ENCODE results near the gene DUSP12.
"Not testable (repeated sequence)": the region's sequence is repeated elsewhere in the genome, so short reads cannot be mapped to it uniquely, and the experiment has no call there.

Gene DUSP12

DNA sequence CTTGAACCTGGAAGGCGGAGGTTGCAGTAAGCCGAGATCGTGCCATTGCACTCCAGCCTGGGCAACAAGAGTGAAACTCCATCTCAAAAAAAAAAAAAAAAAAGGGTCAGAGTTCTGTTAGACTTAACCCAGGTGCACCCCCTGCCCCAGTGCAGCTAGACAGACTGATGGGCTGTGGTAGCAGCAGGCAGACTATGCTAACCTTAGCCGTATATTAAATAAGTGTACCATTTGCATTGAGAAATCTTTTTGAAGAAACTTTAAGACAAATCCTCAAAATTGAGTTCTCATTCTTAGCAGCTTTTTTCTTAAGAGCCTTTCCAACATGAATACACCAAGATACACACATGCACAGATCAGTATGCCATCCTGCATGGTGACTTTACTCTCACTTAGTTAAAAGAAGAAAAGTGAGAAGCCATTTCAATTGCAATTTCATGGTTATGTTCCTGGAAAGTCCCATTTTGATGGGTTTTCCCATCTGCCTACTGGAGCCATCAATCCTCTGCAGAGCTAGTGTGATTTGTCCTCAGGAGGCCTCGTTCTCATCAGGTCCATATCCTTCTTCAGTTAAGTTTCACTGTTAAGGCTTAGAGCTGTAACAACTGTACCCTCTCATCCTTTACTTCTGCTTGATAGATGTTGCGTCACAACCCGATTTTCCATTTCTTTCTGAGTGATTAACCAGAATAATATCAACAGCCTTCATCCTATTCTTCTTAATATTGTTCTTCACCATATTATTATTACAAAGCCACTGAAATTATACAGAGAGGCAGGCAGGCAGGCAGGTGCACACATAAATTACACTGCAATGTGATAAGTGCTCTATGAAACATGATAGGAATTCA, 21.0 kb upstream of the DUSP12 start:
- DNase-seq, result no peak

DNA sequence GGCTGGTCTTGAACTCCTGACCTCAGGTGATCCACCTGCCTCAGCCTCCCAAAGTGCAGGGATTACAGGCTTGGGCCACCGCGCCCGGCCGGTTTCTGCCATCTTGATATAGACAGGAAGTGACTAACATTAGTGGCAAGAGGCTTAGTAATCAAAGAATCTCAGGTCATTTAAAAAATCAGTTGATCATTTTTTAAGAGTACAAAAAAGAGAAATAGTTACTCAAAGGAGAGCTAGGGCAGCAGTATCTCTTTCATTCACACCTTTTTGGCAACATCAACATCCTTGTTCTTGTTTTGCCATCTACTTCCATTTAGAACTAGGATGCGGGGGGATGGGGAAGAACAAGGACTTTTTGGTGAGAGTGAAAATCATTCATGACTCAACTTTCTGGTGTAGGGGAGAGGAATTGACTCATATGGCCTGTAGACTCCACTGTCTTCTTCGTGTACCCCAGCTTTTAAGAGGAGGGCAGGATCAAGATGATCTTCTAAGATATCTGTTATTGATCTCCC, 19.5 kb upstream of the DUSP12 start:
- no peak for DNase-seq

DNA sequence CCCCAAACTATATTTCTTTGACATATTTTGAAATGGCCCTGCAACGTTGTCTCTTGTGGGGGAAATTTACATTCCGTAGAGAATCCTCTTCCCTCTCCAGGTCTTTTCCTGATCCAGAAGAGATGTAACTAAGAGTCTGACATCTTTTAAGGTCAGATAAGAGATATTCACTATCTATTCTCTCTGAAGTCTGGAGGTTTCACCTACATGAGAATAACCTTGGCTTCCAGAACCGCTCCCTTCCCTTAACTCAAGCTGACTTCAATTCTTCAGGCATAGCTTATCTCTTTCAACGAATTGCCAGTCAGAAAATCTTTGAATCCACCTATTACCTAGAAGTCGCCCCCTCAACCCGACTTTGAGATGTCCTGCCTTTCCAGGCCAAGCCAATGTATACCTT, 18.3 kb upstream of the DUSP12 start:
- no peak for DNase-seq

DNA sequence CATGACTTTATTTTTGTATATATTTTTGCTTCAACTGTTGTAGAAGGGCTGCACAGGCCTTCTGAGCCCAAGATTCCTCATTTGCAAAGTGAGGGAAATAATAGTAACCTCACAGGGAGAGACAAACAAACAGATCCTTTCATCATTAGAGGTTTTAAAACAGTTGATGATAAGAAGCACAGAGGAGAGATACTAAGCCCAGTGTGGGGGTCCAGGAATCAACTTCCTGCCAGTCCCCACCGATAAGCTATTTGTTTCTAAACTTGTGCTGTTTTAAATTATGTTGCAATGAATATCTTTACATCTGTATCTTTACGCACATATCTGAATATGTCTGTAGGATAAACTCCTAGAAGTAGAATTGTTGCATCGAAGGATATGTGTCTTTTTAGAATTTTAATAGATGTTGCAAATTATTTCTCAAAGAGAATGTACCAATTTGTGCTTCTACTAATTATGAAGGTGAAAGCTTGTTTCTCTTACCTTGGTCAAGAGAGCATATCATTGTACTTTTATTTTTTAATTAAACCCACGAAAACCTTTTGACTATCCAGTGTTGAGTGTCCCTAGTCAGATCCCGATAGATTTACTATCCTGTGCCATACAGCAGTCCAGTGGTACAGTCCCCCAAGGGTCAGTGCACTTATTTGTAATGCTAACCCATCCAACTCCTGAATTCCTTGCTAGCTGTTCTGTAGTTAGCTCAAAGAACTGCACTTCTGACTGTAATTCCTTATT, 17.4 kb upstream of the DUSP12 start:
- no peak for DNase-seq

DNA sequence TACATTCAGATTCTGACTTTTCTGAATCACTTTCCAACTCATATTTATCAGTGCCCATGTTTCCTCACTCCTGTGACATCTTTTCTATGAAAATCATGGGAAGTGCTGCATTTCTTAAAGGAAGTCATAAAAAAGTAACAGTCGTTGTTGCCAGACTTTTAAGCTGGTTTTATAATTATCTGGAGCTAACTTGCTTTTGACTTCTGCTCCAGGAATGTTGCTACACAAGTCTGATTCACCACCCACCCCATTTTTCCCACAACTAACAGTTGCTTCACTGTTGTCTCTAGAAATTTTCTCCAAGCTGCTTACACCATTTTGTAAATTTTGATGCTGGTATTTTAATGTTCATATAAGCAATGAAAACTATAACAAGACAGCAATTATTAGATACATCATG, 16.1 kb upstream of the DUSP12 start:
- DNase-seq, result no peak

DNA sequence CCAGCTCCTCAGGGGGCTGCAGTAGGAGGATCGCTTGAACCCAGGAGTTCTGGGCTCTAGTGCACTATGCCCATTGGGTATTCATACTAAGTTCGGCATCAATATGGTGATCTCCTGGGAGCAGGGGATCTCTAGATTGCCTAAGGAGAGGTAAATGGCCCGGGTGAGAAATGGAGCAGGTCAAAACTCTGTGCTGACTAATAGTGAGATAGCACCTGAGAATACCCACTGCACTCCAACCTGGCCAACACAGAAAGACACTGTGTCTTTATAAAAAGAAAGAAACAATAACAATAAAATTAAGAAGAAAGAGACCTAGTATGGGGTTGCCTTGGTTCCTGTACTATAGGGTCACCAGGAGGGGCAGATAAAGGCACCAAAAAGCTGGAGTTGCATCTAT, 13.7 kb upstream of the DUSP12 start:
- DNase-seq, result no peak

DNA sequence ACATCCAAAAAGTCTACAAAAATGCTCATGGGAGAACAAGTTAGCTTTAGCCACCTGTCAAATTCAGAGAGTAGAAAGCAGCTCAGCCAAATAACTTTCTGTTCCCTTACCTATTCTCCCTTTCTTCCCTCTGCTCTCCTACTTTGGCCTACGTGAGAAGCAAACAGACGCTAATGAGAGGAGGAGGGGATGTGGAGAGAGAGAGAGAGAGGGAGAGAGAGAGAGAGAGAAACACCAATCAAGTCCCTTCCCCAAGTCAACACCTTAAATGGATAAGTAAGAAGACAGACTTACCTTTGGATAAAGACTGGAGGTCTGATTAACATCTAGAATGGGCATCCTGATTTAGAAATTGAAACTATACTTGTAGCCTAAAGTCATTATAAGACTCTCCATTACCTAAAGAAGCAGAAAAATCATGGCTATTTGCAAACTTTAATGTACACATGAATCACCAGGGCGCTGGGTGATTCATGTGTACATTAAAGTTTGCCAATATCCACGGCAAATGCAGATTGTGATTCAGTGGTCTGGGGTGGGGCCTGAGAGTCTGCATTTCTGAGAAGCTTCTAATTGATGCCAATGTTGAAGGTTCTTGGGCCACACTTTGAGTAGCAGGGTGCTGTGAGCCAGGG, 13.1 kb upstream of the DUSP12 start:
- no peak for DNase-seq

DNA sequence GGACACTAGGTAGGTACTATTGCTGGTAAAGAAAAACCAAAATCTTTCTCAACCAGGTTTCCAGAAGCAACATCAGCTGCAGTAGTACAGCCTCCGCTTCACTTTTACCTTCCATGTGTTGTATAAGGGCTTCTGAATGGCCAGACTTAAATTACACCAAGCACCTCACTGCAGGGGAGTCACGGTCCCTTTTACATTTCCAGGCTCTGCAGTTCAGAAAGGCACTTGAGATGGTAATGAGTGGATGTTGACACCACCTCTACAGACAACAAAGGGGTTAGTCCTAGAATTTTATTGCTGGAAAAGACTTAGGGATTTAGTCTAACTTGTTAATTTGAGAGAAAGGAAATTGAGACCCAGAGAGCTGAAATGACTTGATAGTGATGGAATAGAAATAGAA, 12.0 kb upstream of the DUSP12 start:
- DNase-seq, result no peak

DNA sequence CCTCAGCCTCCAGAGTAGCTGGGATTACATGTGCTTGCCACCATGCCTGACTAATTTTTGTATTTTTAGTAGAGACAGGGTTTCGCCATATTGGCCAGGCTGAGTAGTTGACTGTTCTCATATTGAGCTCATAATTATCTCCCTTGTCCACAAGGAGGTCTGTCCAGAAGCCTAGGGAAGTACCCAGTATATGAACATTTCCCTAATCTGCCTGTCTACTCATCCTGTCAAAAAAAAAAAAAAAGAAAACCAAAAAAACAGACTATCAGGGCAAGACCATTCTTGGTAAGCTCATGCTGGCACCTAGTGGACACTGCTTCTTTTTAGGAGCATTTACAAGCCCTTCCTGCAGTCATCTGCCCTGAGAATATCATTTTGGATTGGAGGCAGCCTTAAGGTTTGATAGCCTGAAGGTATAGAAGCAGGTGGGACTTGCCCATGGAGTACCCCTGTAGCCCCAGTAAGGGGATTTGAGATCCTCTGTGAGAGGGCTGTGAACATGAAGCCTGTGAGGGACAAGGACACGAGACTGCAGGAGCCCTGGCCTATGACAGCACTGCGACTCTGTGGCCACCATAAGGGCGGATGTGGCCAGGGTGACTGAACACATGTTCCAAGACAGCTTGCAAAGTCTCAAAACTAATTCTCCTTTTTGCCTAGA, 10.8 kb upstream of the DUSP12 start:
- DNase-seq, result peak; percentile 10

DNA sequence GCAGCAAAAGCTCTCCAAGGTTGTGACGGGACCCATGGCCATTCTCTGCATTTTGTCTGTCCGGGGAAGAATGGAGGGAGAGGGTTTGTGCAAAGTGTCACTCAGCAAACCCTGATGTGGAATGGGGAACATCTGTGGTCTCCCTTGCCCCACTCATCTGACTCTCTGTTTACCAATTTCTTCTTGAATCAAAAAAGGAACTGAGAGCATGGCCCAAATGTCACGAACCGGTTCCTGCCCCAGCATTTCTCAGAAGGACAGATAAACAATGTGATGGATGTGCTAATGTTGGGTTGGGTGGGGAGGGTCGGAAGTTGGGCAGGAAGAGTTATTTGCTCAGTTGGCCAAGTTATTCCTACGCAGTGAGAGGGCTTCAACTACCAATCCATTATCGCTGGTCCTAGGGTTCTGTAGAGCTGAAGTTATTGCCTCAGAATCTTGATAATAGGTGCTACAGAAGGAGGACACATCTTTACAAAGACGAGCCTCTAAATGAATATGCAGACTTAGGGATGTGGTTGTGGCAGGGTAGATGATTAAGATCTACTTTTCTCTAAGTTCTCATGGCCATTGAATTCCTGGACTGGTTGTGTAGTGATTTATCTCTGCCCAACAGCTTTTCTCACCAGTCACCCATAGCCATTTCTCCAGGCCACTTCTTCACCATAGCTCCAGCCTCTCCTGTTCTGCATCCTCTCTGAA, 9.6 kb upstream of the DUSP12 start:
- DNase-seq, result no peak

DNA sequence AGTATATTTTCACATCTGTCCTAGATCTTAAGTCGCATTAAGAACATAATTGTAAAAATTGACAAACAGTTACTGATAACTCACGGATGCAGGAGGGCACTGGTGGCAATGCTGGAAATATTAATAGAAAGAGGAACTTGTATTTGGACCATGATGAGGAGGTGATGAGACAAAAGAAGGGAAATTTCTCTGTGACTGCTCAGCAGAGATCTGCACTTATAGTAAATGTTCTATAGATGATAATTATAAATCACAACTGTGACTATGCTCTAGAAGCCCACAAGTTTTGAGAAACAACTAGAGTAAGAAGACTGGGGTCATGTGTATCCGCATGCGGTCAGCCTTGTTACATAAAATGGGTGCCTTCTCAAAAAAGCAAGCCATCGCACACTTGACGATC, 8.7 kb upstream of the DUSP12 start:
- DNase-seq, result no peak

DNA sequence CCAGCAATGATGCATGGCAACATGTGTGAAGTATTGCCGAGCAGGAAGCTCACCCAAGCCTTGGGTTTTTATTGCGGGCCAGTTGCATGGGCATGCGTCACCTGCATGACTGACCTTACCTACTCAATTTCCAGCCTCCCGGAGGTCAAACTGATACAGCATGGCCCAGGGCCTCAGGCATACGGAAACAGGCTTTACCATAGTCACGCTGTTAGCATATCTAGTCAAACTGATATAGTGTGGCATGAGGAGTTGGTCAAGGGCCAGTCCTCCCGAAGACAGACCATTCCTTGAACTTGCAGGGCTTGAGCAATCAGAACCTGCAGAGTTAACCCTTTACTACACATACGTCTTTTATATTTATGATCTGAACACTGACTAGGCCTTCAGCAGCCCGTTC, 6.4 kb upstream of the DUSP12 start:
- DNase-seq, result no peak

DNA sequence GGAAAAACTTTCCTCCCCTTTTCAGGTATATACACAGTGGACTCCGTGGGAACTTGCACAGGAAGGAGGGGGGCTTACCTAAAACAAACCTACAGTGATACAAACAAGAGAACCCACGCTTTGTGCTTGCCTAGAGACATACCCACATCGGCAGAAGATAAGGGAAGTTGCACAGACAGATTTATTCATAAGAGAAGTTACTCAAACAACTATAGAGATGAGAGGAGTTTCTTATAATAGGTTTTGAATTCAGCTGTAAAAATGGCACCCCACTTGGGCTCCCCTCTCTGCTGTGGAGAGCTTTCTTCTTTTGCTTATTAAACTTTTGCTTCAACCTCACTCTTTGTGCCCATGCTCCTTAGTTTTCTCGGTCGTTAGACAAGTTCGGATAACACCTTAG, 1.8 kb upstream of the DUSP12 start:
- DNase-seq, result no peak

DNA sequence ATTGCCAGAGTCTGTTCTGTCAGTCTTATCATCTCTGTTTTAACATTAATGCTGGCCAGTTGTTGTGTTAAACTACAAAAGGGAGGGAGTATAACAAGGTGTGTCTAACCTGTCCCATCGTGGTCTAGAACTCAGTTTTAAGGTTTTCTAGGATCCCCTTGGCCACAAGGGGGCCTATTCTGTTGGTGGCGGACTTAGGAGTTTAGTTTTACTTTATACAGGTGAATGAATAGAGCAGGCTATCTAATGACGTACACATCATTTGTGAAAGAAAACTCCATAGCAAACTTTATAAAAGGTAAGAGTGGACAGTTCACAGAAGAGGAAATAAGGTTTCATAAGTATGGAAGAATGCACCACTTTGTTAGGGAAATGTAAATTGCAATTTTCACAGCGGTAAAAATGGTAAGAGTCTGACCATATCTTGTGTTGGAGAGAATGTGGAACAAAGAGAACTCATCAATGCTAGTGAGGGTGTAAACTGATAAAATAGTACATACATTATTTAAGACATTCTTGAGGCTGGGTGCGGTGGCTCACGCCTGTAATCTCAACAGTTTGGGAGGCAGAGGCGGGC, 14.0 kb downstream of the DUSP12 start:
- no peak for DNase-seq

DNA sequence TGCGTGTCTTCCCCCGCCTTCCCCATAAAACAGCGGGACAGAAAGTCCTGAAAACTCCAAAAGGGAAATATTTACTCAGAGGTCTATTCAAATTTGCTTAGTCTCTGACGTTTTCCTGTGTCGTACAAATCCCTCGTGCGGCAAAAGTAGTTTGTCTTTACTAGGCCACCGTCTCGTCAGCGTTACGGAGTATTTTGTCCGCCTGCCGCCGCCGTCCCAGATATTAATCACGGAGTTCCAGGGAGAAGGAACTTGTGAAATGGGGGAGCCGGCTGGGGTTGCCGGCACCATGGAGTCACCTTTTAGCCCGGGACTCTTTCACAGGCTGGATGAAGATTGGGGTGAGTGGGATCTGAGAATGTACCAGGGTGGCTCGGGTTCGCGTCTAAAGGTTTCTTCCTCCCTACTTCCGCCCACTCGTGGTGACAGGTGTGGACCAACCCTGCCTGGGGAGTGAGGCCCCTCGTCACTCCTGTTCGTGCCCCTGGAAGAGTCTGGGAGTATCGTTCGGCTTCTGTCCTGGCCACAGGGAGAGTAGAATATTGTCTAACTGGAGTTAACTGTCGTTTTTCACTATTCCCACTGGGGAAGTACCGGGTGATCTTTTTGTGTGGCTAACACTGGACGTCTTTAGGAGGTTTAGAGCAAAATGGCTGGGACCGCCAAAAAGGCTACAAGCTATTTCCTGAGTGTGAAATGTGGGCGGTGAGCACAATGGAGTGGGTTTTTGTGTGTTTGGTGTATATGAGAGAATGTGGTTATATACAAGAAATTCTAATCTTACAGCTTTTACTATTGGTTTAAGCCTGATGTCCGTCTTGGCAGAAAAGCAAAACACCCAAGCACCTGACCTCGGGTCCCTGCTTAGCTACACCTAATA, 16.8 kb downstream of the DUSP12 start, which contains the start of gene ATF6:
TSS of gene ATF6 (plus strand) at position 219 of the 880 bp plus-strand sequence. CDS start at position 260, 41 bp downstream.
- DNase-seq, result peak; percentile 83

DNA sequence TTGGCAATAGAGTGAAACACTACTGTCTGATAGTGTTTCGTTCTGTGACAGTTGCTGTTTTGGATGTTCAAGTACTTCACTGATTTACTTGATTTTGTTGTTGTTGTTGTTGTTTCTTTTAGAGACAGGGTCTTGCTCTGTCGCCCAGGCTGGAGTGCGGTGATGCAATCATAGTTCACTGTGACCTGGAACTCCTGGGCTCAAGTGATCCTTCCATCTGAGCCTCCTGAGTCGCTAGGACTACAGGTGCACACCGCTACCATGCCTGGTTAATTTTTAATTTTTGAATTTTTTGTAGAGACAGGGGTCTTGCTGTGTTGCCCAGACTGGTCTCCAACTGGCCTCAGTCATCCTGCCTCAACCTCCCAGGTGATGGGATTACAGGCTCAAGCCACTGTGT, 18.9 kb downstream of the DUSP12 start:
- no peak for DNase-seq

DNA sequence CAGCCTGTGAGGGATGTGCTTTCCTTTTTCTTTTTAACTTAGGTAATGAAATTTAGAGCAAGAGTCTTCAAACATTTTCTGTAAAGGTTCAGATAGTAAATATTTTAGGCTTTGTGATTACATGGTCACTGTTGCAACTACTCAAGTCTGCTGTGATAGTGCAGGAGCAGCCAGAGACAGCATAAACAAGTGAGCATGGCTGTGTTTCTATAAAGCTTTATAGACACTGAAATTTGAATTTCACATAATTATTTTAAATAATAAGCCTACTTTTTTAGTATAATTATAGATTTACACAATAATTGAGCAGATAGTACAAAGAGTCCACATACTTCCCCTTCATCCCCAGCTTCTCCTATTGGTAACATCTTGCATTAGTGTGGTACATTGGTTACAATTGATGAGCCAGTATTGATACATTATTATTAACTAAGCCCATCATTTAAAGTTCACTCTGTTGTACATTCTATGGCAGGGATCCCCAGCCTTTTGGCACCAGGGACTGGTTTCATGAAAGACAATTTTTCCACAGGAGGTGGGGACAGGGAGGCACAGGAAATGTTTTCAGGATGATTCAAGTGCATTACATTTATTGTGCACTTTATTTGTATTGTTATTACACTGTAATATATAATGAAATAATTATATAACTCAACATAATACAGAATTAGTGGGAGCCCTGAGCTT, 19.5 kb downstream of the DUSP12 start:
- DNase-seq, result no peak

DNA sequence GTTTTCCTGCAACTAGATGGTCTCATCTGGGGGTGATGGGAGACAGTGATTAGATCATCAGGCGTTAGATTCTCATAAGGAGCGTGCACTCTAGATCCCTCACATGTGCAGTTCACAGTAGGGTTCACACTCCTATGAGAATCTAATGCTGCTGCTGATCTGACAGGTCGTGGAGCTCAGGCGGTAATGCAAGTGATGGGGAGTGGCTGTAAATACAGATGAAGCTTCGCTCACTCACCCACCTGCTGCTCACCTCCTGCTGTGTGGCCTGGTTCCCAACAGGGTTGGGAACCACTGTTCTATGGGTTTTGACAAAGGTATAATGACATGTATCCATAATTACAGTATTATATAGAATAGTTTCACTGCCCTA, 20.1 kb downstream of the DUSP12 start:
- not testable (repeated sequence) for DNase-seq

DNA sequence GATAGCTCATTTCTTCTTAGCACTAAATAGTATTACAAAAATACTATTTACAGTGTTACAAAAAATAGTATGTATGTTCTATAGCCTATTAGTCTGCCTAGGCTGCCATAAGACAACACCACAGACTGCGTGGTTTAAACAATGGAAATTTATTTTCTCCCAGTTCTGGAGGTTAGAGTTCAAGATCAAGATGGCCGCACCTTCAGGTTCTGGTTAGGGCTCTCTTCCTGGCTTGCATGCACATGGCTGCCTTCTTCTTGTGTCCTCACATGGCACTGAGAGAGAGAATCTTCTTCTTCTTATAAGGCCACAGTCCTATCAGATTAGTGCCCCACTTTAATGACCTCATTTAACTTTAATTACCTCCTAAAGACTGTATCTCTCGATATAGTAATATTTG, 20.7 kb downstream of the DUSP12 start:
- DNase-seq, result no peak

DNA sequence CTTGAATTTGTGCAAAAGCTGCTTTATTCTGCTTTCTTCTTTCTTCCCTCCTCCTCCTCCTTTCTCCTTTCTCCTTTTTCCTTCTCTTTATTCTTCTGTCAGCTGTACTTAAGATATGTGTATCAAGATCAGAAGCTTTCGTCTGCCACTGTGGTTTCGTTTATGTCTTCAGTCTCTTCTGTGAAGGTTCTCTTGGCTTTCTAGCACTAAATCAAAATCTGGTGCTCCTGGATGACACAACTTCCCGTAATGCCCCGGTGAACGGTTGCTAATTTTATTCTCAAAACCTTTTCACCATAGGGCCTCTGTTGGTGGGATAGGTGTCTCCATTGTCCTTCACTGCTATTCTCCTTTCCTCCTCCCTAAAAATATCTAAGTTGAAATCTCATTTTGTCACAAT, 21.6 kb downstream of the DUSP12 start:
- no peak for DNase-seq
